GM12878 (cell line): Measurements from ENCODE around the gene IGLON5. TPM values are rescaled to one million over a fixed set of nuclear protein-coding genes. Genes with fewer than 3 reads are reported as not detected.

ENCODE experiments used
- ATF7 ChIP-seq: fragments of 450-650 bp; IDR thresholded peaks from 2 replicates; pipeline ENCODE4 v1.6.1; 2016; ENCODE audit warnings: low read depth, mild to moderate bottlenecking
- CBFB ChIP-seq: IDR thresholded peaks from 2 replicates; pipeline ENCODE4 v1.6.1; 2016; ENCODE audit warnings: antibody characterized with exemption, low read depth
- CBX3 ChIP-seq: fragments of 200-600 bp; sonication (generic); IDR thresholded peaks from 2 replicates; pipeline ENCODE4 v1.6.1; 2016; ENCODE audit warnings: low read depth, borderline replicate concordance
- CREB1 ChIP-seq: IDR thresholded peaks from 2 replicates; pipeline ENCODE4 v1.6.1; 2012; ENCODE audit warnings: low read depth, mild to moderate bottlenecking, inconsistent platforms
- ESRRA ChIP-seq: IDR thresholded peaks from 2 replicates; pipeline ENCODE4 v1.6.1; 2012; ENCODE audit warnings: mild to moderate bottlenecking, low read length, improper control_type of control experiment
- EZH2 ChIP-seq: IDR thresholded peaks from 2 replicates; pipeline ENCODE4 v1.6.1; 2012; ENCODE audit warnings: low read depth, mild to moderate bottlenecking, control low read depth, inconsistent platforms, low read length, borderline replicate concordance; ENCODE audit not compliant: control insufficient read depth
- IRF4 ChIP-seq: IDR thresholded peaks from 2 replicates; pipeline ENCODE4 v1.6.1; 2011; ENCODE audit warnings: low read depth, low read length
- JUND ChIP-seq: IDR thresholded peaks from 2 replicates; pipeline ENCODE4 v1.6.1; 2012; ENCODE audit warnings: low read depth, mild to moderate bottlenecking, low read length, improper control_type of control experiment, moderate library complexity
- LARP7 ChIP-seq: fragments of 450-650 bp; IDR thresholded peaks from 2 replicates; pipeline ENCODE4 v1.6.1; 2017; ENCODE audit warnings: mild to moderate bottlenecking
- NBN ChIP-seq: fragments of 450-650 bp; IDR thresholded peaks from 2 replicates; pipeline ENCODE4 v1.6.1; 2016
- NFYA ChIP-seq: IDR thresholded peaks from 2 replicates; pipeline ENCODE4 v1.6.1; 2011; ENCODE audit warnings: low read depth, mild to moderate bottlenecking, low read length, improper control_type of control experiment, borderline replicate concordance
- NFYB ChIP-seq: IDR thresholded peaks from 2 replicates; pipeline ENCODE4 v1.6.1; 2011; ENCODE audit warnings: low read depth, mild to moderate bottlenecking, low read length, improper control_type of control experiment, moderate library complexity; ENCODE audit not compliant: insufficient read depth
- PAX8 ChIP-seq: fragments of 450-650 bp; IDR thresholded peaks from 2 replicates; pipeline ENCODE4 v1.6.1; 2017; ENCODE audit warnings: mild to moderate bottlenecking, moderate library complexity
- RELA ChIP-seq: fragments of 450-650 bp; IDR thresholded peaks from 2 replicates; pipeline ENCODE4 v1.8.0; 2014; ENCODE audit warnings: borderline replicate concordance; ENCODE audit not compliant: partially characterized antibody
- SIX5 ChIP-seq: IDR thresholded peaks from 2 replicates; pipeline ENCODE4 v1.6.1; 2011; ENCODE audit warnings: mild to moderate bottlenecking, low read depth, low read length, moderate library complexity; ENCODE audit not compliant: severe bottlenecking
- SMAD1 ChIP-seq: fragments of 450-650 bp; IDR thresholded peaks from 2 replicates; pipeline ENCODE4 v1.6.1; 2018; ENCODE audit warnings: mild to moderate bottlenecking, low read depth; ENCODE audit not compliant: partially characterized antibody
- SP1 ChIP-seq: IDR thresholded peaks from one replicate; pipeline ENCODE4 v1.6.1; 2011; ENCODE audit warnings: low read depth, low read length
- SRF ChIP-seq, 2 experiments: IDR thresholded peaks; 2 replicates each; pipeline ENCODE4 v1.6.1; 2011; ENCODE audit warnings: low read depth in 2 of 2, low read length in 2 of 2, mild to moderate bottlenecking in 1 of 2, moderate library complexity in 1 of 2
- STAT1 ChIP-seq: fragments of 450-650 bp; conservative IDR thresholded peaks from 2 replicates; pipeline ENCODE4 v1.6.1; 2014; ENCODE audit warnings: antibody characterized with exemption, mild to moderate bottlenecking
- TCF12 ChIP-seq: IDR thresholded peaks from 2 replicates; pipeline ENCODE4 v1.6.1; 2011; ENCODE audit warnings: low read depth, mild to moderate bottlenecking, low read length
- ZBED1 ChIP-seq: IDR thresholded peaks from 2 replicates; pipeline ENCODE4 v1.6.1; 2016; ENCODE audit warnings: borderline replicate concordance
- ZZZ3 ChIP-seq: IDR thresholded peaks from 2 replicates; pipeline ENCODE4 v1.6.1; 2011; ENCODE audit warnings: low read depth; ENCODE audit not compliant: control insufficient read depth, insufficient read length
- polyA plus RNA-seq, 11 experiments: library from polyadenylated mRNA; depleted of rRNA in 4 of 11; unstranded in 6 of 11; stranded (reverse) in 5 of 11; fragments of >200 nt; fragmentation: Nextera tagmentation in 4 of 11; fragmentation: Illumina TruSeq in 1 of 11; extraction: Ambion mirVana in 4 of 11; extraction: Trizol in 1 of 11; gene quantifications; 1 replicate in 1 of 11; 2 replicates in 10 of 11; pipeline versions ENCODE4 v1.2.1 to v1.2.3, GENCODE V29; 2011 to 2016; ENCODE audit warnings: inconsistent platforms in 2 of 11, missing spikeins in 2 of 11, low read depth in 1 of 11
- total RNA-seq, 4 experiments: library from RNA; depleted of rRNA in 3 of 4; stranded (reverse); fragments of >200 nt in 3 of 4; fragmentation: Illumina TruSeq in 1 of 4; extraction: Trizol in 1 of 4; gene quantifications; 2 replicates each; pipeline versions ENCODE4 v1.2.1 to v1.2.3, GENCODE V29; 2013 to 2021
- TF ChIP-seq, protein P1 (sequence below): fragments of 450-650 bp; IDR thresholded peaks from 2 replicates; pipeline ENCODE4 v1.6.1; 2017; ENCODE audit warnings: mild to moderate bottlenecking, low read depth, inconsistent platforms; ENCODE audit not compliant: poor library complexity, severe bottlenecking
- TF ChIP-seq, protein P2 (sequence below): fragments of 450-650 bp; conservative IDR thresholded peaks from 2 replicates; pipeline ENCODE4 v1.6.1; 2017; ENCODE audit warnings: mild to moderate bottlenecking, moderate library complexity
- TF ChIP-seq, protein P3 (sequence below): IDR thresholded peaks from 2 replicates; pipeline ENCODE4 v1.6.1; 2012; ENCODE audit warnings: mild to moderate bottlenecking, low read depth, low read length

Gene IGLON5
- total and polyA plus RNA-seq, 10 of the 15 experiments (the other 5 are each of a cell fraction or from before 2014, with no cell fraction given): not detected

DNA sequence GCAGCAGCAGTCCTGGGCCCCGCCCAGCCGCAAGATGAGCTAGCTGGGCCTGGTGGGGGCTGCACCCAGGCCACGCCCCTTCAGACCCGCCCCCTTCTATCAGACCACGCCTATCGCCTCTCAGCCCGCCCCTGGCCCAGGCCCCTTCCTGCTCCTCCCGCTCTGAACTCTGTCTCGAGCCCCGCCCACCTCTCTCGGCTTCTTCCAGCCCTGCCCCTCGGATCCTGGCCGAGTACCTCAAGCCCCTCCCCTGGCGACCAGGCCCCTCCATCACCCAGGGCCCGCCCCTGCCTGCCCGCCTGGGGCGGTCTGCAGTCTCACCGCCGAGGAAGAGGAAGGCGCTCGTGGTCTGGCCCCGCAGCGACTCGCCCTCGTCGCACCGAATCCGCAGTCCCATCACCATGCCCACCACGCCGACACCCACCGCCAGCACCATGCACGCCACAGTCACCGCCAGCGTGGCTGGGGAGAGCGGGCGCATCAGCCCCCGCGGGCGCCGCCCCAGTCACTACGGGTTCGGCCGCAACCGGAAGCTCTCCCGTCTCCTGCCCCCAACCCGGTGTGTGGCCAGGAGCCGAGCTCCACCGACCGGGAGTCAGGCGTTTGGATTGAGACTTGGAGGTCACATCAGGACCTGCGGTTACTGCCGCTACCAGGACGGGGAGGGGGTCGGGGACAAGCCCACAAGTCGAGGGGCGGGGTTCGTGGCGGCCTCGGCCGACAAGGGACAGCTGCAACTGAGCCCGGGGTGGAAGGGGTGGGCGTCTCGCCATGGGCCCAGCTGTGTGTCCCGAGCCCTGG, 56.3 kb downstream of the IGLON5 start (continued):
- TF ChIP-seq, protein P1, sequence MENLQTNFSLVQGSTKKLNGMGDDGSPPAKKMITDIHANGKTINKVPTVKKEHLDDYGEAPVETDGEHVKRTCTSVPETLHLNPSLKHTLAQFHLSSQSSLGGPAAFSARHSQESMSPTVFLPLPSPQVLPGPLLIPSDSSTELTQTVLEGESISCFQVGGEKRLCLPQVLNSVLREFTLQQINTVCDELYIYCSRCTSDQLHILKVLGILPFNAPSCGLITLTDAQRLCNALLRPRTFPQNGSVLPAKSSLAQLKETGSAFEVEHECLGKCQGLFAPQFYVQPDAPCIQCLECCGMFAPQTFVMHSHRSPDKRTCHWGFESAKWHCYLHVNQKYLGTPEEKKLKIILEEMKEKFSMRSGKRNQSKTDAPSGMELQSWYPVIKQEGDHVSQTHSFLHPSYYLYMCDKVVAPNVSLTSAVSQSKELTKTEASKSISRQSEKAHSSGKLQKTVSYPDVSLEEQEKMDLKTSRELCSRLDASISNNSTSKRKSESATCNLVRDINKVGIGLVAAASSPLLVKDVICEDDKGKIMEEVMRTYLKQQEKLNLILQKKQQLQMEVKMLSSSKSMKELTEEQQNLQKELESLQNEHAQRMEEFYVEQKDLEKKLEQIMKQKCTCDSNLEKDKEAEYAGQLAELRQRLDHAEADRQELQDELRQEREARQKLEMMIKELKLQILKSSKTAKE: no peak
- TF ChIP-seq RELA (peak; percentile 66), TCF12 (peak; percentile 8; the same call in 1 of the 2 replicates), ESRRA (no peak), NFYB (peak; percentile 65; the same call in 1 of the 2 replicates), CBX3 (no peak), NBN (peak; percentile 60), SMAD1 (no peak), SIX5 (no peak), JUND (no peak), EZH2 (no peak), ZZZ3 (no peak), IRF4 (no peak), CBFB (no peak; the same call in 1 of the 2 replicates), STAT1 (no peak), SRF (IDR thresholded peaks at IDR 0.05; ENCODE audit: low read depth in 2 of 2, low read length in 2 of 2) (no peak), SP1 (no peak), ATF7 (0 out of 2 replicates have a peak, but pooled peaks have one; percentile 16), ZBED1 (no peak), NFYA (no peak), PAX8 (no peak), LARP7 (peak; percentile 64), CREB1 (peak; percentile 64; the same call in 1 of the 2 replicates)
- TF ChIP-seq, protein P2, sequence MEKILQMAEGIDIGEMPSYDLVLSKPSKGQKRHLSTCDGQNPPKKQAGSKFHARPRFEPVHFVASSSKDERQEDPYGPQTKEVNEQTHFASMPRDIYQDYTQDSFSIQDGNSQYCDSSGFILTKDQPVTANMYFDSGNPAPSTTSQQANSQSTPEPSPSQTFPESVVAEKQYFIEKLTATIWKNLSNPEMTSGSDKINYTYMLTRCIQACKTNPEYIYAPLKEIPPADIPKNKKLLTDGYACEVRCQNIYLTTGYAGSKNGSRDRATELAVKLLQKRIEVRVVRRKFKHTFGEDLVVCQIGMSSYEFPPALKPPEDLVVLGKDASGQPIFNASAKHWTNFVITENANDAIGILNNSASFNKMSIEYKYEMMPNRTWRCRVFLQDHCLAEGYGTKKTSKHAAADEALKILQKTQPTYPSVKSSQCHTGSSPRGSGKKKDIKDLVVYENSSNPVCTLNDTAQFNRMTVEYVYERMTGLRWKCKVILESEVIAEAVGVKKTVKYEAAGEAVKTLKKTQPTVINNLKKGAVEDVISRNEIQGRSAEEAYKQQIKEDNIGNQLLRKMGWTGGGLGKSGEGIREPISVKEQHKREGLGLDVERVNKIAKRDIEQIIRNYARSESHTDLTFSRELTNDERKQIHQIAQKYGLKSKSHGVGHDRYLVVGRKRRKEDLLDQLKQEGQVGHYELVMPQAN: peak; percentile 73
- TF ChIP-seq, protein P3, sequence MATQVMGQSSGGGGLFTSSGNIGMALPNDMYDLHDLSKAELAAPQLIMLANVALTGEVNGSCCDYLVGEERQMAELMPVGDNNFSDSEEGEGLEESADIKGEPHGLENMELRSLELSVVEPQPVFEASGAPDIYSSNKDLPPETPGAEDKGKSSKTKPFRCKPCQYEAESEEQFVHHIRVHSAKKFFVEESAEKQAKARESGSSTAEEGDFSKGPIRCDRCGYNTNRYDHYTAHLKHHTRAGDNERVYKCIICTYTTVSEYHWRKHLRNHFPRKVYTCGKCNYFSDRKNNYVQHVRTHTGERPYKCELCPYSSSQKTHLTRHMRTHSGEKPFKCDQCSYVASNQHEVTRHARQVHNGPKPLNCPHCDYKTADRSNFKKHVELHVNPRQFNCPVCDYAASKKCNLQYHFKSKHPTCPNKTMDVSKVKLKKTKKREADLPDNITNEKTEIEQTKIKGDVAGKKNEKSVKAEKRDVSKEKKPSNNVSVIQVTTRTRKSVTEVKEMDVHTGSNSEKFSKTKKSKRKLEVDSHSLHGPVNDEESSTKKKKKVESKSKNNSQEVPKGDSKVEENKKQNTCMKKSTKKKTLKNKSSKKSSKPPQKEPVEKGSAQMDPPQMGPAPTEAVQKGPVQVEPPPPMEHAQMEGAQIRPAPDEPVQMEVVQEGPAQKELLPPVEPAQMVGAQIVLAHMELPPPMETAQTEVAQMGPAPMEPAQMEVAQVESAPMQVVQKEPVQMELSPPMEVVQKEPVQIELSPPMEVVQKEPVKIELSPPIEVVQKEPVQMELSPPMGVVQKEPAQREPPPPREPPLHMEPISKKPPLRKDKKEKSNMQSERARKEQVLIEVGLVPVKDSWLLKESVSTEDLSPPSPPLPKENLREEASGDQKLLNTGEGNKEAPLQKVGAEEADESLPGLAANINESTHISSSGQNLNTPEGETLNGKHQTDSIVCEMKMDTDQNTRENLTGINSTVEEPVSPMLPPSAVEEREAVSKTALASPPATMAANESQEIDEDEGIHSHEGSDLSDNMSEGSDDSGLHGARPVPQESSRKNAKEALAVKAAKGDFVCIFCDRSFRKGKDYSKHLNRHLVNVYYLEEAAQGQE: no peak
